Liver (tissue), 9 donors: ENCODE results near the gene TMEM243. TPM values are rescaled to one million over a fixed set of nuclear protein-coding genes. Genes with fewer than 3 reads are reported as not detected.
"Not testable (repeated sequence)": the region's sequence is repeated elsewhere in the genome, so short reads cannot be mapped to it uniquely, and the experiment has no call there.

Experiments
- DNase-seq: peaks from one replicate; pipeline ENCODE4 v3.0.0-alpha.2; 2017; ENCODE audit warnings: low spot score
- H3K27ac ChIP-seq, 2 donors: one replicate each; pipeline ENCODE4 v1.7.0; 2013; ENCODE audit warnings: inconsistent platforms in 2 of 2, low read length in 2 of 2, control low read depth in 1 of 2, low read depth in 1 of 2, mild to moderate bottlenecking in 1 of 2
- H3K27me3 ChIP-seq, 4 donors: one replicate each; pipeline versions ENCODE4 v1.6.1 to v1.7.0; 2013; ENCODE audit warnings: low read length in 3 of 4, inconsistent platforms in 1 of 4, mild to moderate bottlenecking in 1 of 4, moderate library complexity in 1 of 4; ENCODE audit not compliant: control insufficient read depth in 4 of 4, insufficient read depth in 4 of 4
- H3K36me3 ChIP-seq, 4 donors: one replicate each; pipeline versions ENCODE4 v1.6.1 to v1.7.0; 2013; ENCODE audit warnings: low read length in 3 of 4, mild to moderate bottlenecking in 3 of 4, low read depth in 1 of 4, moderate library complexity in 1 of 4; ENCODE audit not compliant: control insufficient read depth in 4 of 4, insufficient read depth in 3 of 4
- H3K4me1 ChIP-seq, 4 donors: one replicate each; pipeline versions ENCODE4 v1.6.1 to v1.7.0; 2013; ENCODE audit warnings: low read length in 3 of 4, mild to moderate bottlenecking in 3 of 4, moderate library complexity in 1 of 4; ENCODE audit not compliant: control insufficient read depth in 4 of 4, insufficient read depth in 4 of 4
- H3K4me3 ChIP-seq, 3 donors: one replicate each; pipeline versions ENCODE4 v1.6.1 to v1.7.0; 2013; ENCODE audit warnings: low read length in 3 of 3, control low read depth in 1 of 3, low read depth in 1 of 3, mild to moderate bottlenecking in 1 of 3
- H3K9ac ChIP-seq, 2 donors: one replicate each; pipeline ENCODE4 v1.7.0; 2013; ENCODE audit warnings: low read length in 2 of 2, mild to moderate bottlenecking in 2 of 2, moderate library complexity in 2 of 2, control low read depth in 1 of 2, low read depth in 1 of 2
- H3K9me3 ChIP-seq, 4 donors: one replicate each; pipeline versions ENCODE4 v1.6.1 to v1.7.0; 2013; ENCODE audit warnings: low read length in 3 of 4; ENCODE audit not compliant: control insufficient read depth in 4 of 4
- EGR1 ChIP-seq, 2 donors: IDR thresholded peaks; 2 replicates each; pipeline ENCODE4 v1.6.1; 2016 to 2018; ENCODE audit warnings: antibody characterized with exemption in 2 of 2, low read depth in 2 of 2
- FOXA1 ChIP-seq: IDR thresholded peaks from 2 replicates; pipeline ENCODE4 v1.6.1; 2016; ENCODE audit warnings: antibody characterized with exemption
- FOXA2 ChIP-seq: IDR thresholded peaks from 2 replicates; pipeline ENCODE4 v1.6.1; 2016; ENCODE audit warnings: antibody characterized with exemption
- GABPA ChIP-seq, 2 donors: IDR thresholded peaks in 1 of 2; conservative IDR thresholded peaks in 1 of 2; 2 replicates each; pipeline ENCODE4 v1.6.1; 2016; ENCODE audit warnings: antibody characterized with exemption in 2 of 2, mild to moderate bottlenecking in 1 of 2, moderate library complexity in 1 of 2
- HNF4A ChIP-seq, 2 donors: conservative IDR thresholded peaks; 2 replicates each; pipeline ENCODE4 v1.6.1; 2016; ENCODE audit warnings: antibody characterized with exemption in 2 of 2, mild to moderate bottlenecking in 2 of 2
- HNF4G ChIP-seq: IDR thresholded peaks from 2 replicates; pipeline ENCODE4 v1.6.1; 2016; ENCODE audit warnings: antibody characterized with exemption
- JUND ChIP-seq, 2 donors: IDR thresholded peaks; 2 replicates each; pipeline ENCODE4 v1.6.1; 2016; ENCODE audit warnings: antibody characterized with exemption in 2 of 2
- NR2F2 ChIP-seq: IDR thresholded peaks from 2 replicates; pipeline ENCODE4 v1.6.1; 2016; ENCODE audit warnings: antibody characterized with exemption
- RAD21 ChIP-seq, 2 donors: IDR thresholded peaks; 2 replicates each; pipeline ENCODE4 v1.6.1; 2016; ENCODE audit warnings: antibody characterized with exemption in 2 of 2, mild to moderate bottlenecking in 2 of 2
- RXRA ChIP-seq, 2 donors: IDR thresholded peaks; 2 replicates each; pipeline ENCODE4 v1.6.1; 2017 to 2018; ENCODE audit warnings: antibody characterized with exemption in 2 of 2, mild to moderate bottlenecking in 1 of 2
- SP1 ChIP-seq: IDR thresholded peaks from 2 replicates; pipeline ENCODE4 v1.6.1; 2018; ENCODE audit warnings: antibody characterized with exemption, mild to moderate bottlenecking
- TAF1 ChIP-seq: conservative IDR thresholded peaks from 2 replicates; pipeline ENCODE4 v1.6.1; 2016; ENCODE audit warnings: antibody characterized with exemption, mild to moderate bottlenecking
- YY1 ChIP-seq: IDR thresholded peaks from 2 replicates; pipeline ENCODE4 v1.6.1; 2016; ENCODE audit warnings: antibody characterized with exemption, mild to moderate bottlenecking
- WGBS: extraction: QIAGEN DNeasy Blood & Tissue Kit; methylation state at CpG from one replicate; pipeline ENCODE4 v1.1.7; 2013; 5-methylcytosine and 5-hydroxymethylcytosine counted together
- polyA plus RNA-seq, 2 donors: library from polyadenylated mRNA; stranded (reverse) in 1 of 2; unstranded in 1 of 2; fragments of 200-250 nt in 1 of 2; fragments of >200 nt in 1 of 2; fragmentation: Nextera tagmentation in 1 of 2; extraction: Ambion mirVana in 1 of 2; gene quantifications; one replicate each; pipeline versions ENCODE4 v1.2.1 to v1.2.3, GENCODE V29; 2013 to 2015
- total RNA-seq, 2 donors: library from RNA; depleted of rRNA; stranded (reverse); fragments of >200 nt; gene quantifications; one replicate each; pipeline ENCODE4 v1.2.3, GENCODE V29; 2014
- TF ChIP-seq, protein P1 (sequence below): fragments of 150-350 bp; IDR thresholded peaks from 2 replicates; pipeline ENCODE4 v1.5.1; 2017; ENCODE audit warnings: improper control_type of control experiment, low read depth, low read length; ENCODE audit not compliant: missing input control
- TF ChIP-seq, protein P2 (sequence below): IDR thresholded peaks from 2 replicates; pipeline ENCODE4 v1.6.1; 2016; ENCODE audit warnings: antibody characterized with exemption
- TF ChIP-seq, protein P3 (sequence below): IDR thresholded peaks from 2 replicates; pipeline ENCODE4 v1.6.1; 2016; ENCODE audit warnings: antibody characterized with exemption
- TF ChIP-seq, protein P4 (sequence below): IDR thresholded peaks from 2 replicates; pipeline ENCODE4 v1.6.1; 2016; ENCODE audit warnings: antibody characterized with exemption
- TF ChIP-seq, protein P5 (sequence below): IDR thresholded peaks from 2 replicates; pipeline ENCODE4 v1.6.1; 2016; ENCODE audit warnings: antibody characterized with exemption, mild to moderate bottlenecking
- donor health status: healthy.
- donor health status: healthy.
- donor health status: healthy.
- donor health status: healthy.
- donor health status: healthy.

TMEM243 gene
- total and polyA plus RNA-seq, 4 donors: 4.8 to 8.0 (median 5.5) TPM

DNA sequence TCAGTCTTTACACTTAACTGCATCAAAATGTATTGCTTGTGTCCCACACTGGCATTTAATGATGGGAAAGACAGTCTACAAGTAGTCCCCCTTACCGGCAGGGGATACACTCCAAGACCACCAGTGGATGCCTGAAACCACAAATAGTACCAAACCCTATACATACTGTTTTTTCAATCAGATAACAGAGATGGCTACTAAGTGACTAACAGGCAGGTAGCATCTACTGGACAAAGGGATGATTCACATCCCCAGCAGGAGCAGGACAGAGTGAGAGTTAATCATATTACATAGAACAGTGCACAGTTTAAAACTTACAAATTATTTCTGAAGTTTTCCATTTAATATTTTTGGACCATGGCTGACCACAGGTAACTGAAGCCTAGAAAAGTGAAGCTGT, 13.2 kb downstream of the TMEM243 start:
- Histone ChIP-seq H3K27me3 (no peaks in the 10 kb centered on the region), H3K9ac (no peak overlapping the region), H3K36me3 (no peaks in the 10 kb centered on the region), H3K4me1 (no peaks in the 10 kb centered on the region), H3K4me3 (no peak overlapping the region), H3K9me3 (peaks cover 4 to 10% (median 6%) of the 10 kb centered on the region in 4 donors), H3K27ac (no peak overlapping the region)
- 99% methylated on average over 1 of the region's 1 CpG for WGBS
- TF ChIP-seq, protein P1, sequence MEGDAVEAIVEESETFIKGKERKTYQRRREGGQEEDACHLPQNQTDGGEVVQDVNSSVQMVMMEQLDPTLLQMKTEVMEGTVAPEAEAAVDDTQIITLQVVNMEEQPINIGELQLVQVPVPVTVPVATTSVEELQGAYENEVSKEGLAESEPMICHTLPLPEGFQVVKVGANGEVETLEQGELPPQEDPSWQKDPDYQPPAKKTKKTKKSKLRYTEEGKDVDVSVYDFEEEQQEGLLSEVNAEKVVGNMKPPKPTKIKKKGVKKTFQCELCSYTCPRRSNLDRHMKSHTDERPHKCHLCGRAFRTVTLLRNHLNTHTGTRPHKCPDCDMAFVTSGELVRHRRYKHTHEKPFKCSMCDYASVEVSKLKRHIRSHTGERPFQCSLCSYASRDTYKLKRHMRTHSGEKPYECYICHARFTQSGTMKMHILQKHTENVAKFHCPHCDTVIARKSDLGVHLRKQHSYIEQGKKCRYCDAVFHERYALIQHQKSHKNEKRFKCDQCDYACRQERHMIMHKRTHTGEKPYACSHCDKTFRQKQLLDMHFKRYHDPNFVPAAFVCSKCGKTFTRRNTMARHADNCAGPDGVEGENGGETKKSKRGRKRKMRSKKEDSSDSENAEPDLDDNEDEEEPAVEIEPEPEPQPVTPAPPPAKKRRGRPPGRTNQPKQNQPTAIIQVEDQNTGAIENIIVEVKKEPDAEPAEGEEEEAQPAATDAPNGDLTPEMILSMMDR: no peak
- no peak for TF ChIP-seq GABPA (IDR thresholded peaks at IDR 0.05 in 1 of 2, conservative IDR thresholded peaks at IDR 0.05 in 1 of 2)
- TF ChIP-seq, protein P2, sequence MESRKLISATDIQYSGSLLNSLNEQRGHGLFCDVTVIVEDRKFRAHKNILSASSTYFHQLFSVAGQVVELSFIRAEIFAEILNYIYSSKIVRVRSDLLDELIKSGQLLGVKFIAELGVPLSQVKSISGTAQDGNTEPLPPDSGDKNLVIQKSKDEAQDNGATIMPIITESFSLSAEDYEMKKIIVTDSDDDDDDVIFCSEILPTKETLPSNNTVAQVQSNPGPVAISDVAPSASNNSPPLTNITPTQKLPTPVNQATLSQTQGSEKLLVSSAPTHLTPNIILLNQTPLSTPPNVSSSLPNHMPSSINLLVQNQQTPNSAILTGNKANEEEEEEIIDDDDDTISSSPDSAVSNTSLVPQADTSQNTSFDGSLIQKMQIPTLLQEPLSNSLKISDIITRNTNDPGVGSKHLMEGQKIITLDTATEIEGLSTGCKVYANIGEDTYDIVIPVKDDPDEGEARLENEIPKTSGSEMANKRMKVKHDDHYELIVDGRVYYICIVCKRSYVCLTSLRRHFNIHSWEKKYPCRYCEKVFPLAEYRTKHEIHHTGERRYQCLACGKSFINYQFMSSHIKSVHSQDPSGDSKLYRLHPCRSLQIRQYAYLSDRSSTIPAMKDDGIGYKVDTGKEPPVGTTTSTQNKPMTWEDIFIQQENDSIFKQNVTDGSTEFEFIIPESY: no peak
- TF ChIP-seq HNF4G: no peak
- no peak for TF ChIP-seq RAD21 (IDR thresholded peaks at IDR 0.05)
- TF ChIP-seq HNF4A (conservative IDR thresholded peaks at IDR 0.05): no peak
- no peak for TF ChIP-seq NR2F2
- TF ChIP-seq, protein P3, sequence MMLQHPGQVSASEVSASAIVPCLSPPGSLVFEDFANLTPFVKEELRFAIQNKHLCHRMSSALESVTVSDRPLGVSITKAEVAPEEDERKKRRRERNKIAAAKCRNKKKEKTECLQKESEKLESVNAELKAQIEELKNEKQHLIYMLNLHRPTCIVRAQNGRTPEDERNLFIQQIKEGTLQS: no peak
- no peak for TF ChIP-seq RXRA (IDR thresholded peaks at IDR 0.05)
- TF ChIP-seq SP1: no peak
- no peak for TF ChIP-seq YY1
- TF ChIP-seq FOXA2: no peak
- TF ChIP-seq TAF1: no peak
- TF ChIP-seq, protein P4, sequence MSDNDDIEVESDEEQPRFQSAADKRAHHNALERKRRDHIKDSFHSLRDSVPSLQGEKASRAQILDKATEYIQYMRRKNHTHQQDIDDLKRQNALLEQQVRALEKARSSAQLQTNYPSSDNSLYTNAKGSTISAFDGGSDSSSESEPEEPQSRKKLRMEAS: no peak
- TF ChIP-seq, protein P5, sequence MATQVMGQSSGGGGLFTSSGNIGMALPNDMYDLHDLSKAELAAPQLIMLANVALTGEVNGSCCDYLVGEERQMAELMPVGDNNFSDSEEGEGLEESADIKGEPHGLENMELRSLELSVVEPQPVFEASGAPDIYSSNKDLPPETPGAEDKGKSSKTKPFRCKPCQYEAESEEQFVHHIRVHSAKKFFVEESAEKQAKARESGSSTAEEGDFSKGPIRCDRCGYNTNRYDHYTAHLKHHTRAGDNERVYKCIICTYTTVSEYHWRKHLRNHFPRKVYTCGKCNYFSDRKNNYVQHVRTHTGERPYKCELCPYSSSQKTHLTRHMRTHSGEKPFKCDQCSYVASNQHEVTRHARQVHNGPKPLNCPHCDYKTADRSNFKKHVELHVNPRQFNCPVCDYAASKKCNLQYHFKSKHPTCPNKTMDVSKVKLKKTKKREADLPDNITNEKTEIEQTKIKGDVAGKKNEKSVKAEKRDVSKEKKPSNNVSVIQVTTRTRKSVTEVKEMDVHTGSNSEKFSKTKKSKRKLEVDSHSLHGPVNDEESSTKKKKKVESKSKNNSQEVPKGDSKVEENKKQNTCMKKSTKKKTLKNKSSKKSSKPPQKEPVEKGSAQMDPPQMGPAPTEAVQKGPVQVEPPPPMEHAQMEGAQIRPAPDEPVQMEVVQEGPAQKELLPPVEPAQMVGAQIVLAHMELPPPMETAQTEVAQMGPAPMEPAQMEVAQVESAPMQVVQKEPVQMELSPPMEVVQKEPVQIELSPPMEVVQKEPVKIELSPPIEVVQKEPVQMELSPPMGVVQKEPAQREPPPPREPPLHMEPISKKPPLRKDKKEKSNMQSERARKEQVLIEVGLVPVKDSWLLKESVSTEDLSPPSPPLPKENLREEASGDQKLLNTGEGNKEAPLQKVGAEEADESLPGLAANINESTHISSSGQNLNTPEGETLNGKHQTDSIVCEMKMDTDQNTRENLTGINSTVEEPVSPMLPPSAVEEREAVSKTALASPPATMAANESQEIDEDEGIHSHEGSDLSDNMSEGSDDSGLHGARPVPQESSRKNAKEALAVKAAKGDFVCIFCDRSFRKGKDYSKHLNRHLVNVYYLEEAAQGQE: no peak
- no peak for TF ChIP-seq FOXA1
- no peak for TF ChIP-seq JUND (IDR thresholded peaks at IDR 0.05)
- TF ChIP-seq EGR1 (IDR thresholded peaks at IDR 0.05; ENCODE audit: low read depth in 2 of 2): no peak
- DNase-seq: no peak

DNA sequence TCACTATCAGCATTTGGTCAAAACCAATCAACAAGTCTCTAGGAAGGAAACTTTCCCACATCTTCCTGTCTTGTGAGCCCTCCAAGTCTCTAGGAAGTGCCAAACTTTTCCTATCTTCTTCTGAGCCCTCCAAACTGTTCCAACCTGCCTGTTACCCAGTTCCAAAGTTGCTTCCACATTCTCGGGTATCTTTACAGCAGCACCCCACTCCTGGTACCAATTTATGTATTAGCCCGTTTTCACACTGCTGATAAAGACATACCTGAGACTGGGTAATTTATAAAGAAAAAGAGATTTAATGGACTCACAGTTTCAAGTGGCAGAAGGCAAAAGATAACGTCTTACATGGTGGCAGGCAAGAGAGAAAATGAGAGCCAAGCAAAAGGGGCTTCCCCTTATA, 13.8 kb downstream of the TMEM243 start:
- H3K36me3 ChIP-seq: not testable (repeated sequence)

More for the DNA sequence above, 13.8 kb downstream of the TMEM243 start:
- 96% methylated on average over 3 of the region's 3 CpGs for WGBS
- not testable (repeated sequence) for H3K4me3 ChIP-seq, DNase-seq, H3K9me3 ChIP-seq, H3K27ac ChIP-seq, H3K9ac ChIP-seq, H3K4me1 ChIP-seq, H3K27me3 ChIP-seq
